GM21390 (cell line): ENCODE measurements around the gene OPN1SW.

Experiments
- ATAC-seq: cut with Tn5 transposase; IDR thresholded peaks from one replicate; pipeline ENCODE4 v1.9.1; 2021; ENCODE audit not compliant: unreplicated experiment

The OPN1SW gene

GRCh38 chr7:128775744-128776474 is at the start of gene OPN1SW:
Gene OPN1SW, minus strand, starts transcription at chr7:128775794. Its CDS starts 13 bp downstream, at chr7:128775781.
- no peak for ATAC-seq

GRCh38 chr7:128821724-128822123 is 46.1 kb upstream of the OPN1SW start:
- ATAC-seq, result no peak

- ATAC-seq, result no peak
These were observed 43.1 kb upstream of the OPN1SW start for GRCh38 chr7:128818694-128819093.

- ATAC-seq, result no peak
These were observed 39.8 kb upstream of the OPN1SW start for GRCh38 chr7:128815289-128815942.

GRCh38 chr7:128814499-128814898 is 38.9 kb upstream of the OPN1SW start:
- no peak for ATAC-seq

- ATAC-seq, result no peak
These were observed 37.0 kb upstream of the OPN1SW start for GRCh38 chr7:128812514-128813168.

GRCh38 chr7:128811631-128812430 is 36.2 kb upstream of the OPN1SW start:
- ATAC-seq, result no peak

GRCh38 chr7:128810997-128811396 is 35.4 kb upstream of the OPN1SW start:
- ATAC-seq, result no peak

GRCh38 chr7:128810473-128810872 is 34.9 kb upstream of the OPN1SW start:
- no peak for ATAC-seq

- no peak for ATAC-seq
These were observed 33.8 kb upstream of the OPN1SW start for GRCh38 chr7:128809363-128809762.

- ATAC-seq, result no peak
These were observed 31.6 kb upstream of the OPN1SW start for GRCh38 chr7:128807191-128807590.

- no peak for ATAC-seq
These were observed 29.6 kb upstream of the OPN1SW start for GRCh38 chr7:128805225-128805624.

GRCh38 chr7:128804484-128804883 is 28.9 kb upstream of the OPN1SW start:
- ATAC-seq, result no peak

GRCh38 chr7:128801667-128802418 is 26.2 kb upstream of the OPN1SW start:
- ATAC-seq, result no peak

- no peak for ATAC-seq
These were observed 25.4 kb upstream of the OPN1SW start for GRCh38 chr7:128801003-128801402.

- ATAC-seq, result no peak
These were observed 25.0 kb upstream of the OPN1SW start for GRCh38 chr7:128800567-128800966.

GRCh38 chr7:128799451-128799850 is 23.9 kb upstream of the OPN1SW start:
- ATAC-seq, result no peak

- no peak for ATAC-seq
These were observed 20.7 kb upstream of the OPN1SW start for GRCh38 chr7:128796327-128796726.

- no peak for ATAC-seq
These were observed 19.5 kb upstream of the OPN1SW start for GRCh38 chr7:128795129-128795528.

GRCh38 chr7:128794436-128794835 is 18.8 kb upstream of the OPN1SW start:
- ATAC-seq, result no peak

GRCh38 chr7:128794020-128794419 is 18.4 kb upstream of the OPN1SW start:
- ATAC-seq, result no peak
